Right renal pelvis (tissue), 4 donors: ENCODE data around the gene KCMF1. TPM values are rescaled to one million over a fixed set of nuclear protein-coding genes. Genes with fewer than 3 reads are reported as not detected.

Source experiments
- DNase-seq, 4 donors: peaks; one replicate each; pipeline ENCODE4 v3.0.0-alpha.2; 2013; ENCODE audit warnings: low read depth in 4 of 4, low spot score in 3 of 4, missing footprints in 1 of 4
- polyA plus RNA-seq, 4 donors: library from polyadenylated mRNA; unstranded; fragments of 120-200 nt; gene quantifications; one replicate each; pipeline ENCODE4 v1.2.1, GENCODE V29; 2013; ENCODE audit not compliant: insufficient read length in 4 of 4

The KCMF1 gene
- polyA plus RNA-seq, 4 donors: 48.1 to 60.0 (median 54.3) TPM

GRCh38 chr2:85076618-85077274, 105.8 kb downstream of the KCMF1 start:
- no peak for DNase-seq

GRCh38 chr2:85077859-85078419, 107.0 kb downstream of the KCMF1 start:
- no peak for DNase-seq

- no peak for DNase-seq
Observed at GRCh38 chr2:85078536-85078935, 107.6 kb downstream of the KCMF1 start.

- DNase-seq: no peak
Observed at GRCh38 chr2:85083092-85083491, 112.1 kb downstream of the KCMF1 start.

GRCh38 chr2:85085563-85085962, 114.6 kb downstream of the KCMF1 start:
- no peak for DNase-seq

GRCh38 chr2:85087541-85087940, 116.6 kb downstream of the KCMF1 start:
- no peak for DNase-seq

- no peak for DNase-seq
Observed at GRCh38 chr2:85088921-85089320, 118.0 kb downstream of the KCMF1 start.

GRCh38 chr2:85089585-85089984, 118.6 kb downstream of the KCMF1 start:
- DNase-seq: no peak

- no peak for DNase-seq
Observed at GRCh38 chr2:85091838-85092237, 120.9 kb downstream of the KCMF1 start.

GRCh38 chr2:85095094-85095493, 124.1 kb downstream of the KCMF1 start:
- no peak for DNase-seq

- no peak for DNase-seq
Observed at GRCh38 chr2:85096616-85097015, 125.7 kb downstream of the KCMF1 start.

- no peak for DNase-seq
Observed at GRCh38 chr2:85104228-85104627, 133.3 kb downstream of the KCMF1 start.

GRCh38 chr2:85106489-85107180, 135.7 kb downstream of the KCMF1 start:
- DNase-seq: no peak

Other genes with a start within 250 kb of the KCMF1 start
- under 1 TPM; 0.30 to 0.64 (median 0.47) TPM for gene TRABD2A, start 90.1 kb upstream of the KCMF1 start, polyA plus RNA-seq
- 1,000 to 10,000 TPM; 1,404 to 1,586 (median 1,478) TPM for gene TMSB10, start 65.5 kb upstream of the KCMF1 start, polyA plus RNA-seq
- gene TCF7L1, start 162.2 kb downstream of the KCMF1 start, polyA plus RNA-seq: 10 to 100 TPM; 49.5 to 59.1 (median 54.7) TPM